Mucosa of rectum (tissue), 2 donors: ENCODE data around the gene AMBN.
A peak's percentile ranks its signal among the peaks of the same experiment; 100 is the strongest.

Experiments
- H3K27ac ChIP-seq, 2 donors: one replicate each; pipeline ENCODE4 v1.7.0; 2013; ENCODE audit warnings: inconsistent platforms in 2 of 2, low read depth in 2 of 2, low read length in 2 of 2
- H3K27me3 ChIP-seq, 2 donors: one replicate each; pipeline ENCODE4 v1.7.0; 2013; ENCODE audit warnings: low read length in 2 of 2; ENCODE audit not compliant: control insufficient read depth in 2 of 2, insufficient read depth in 2 of 2
- H3K36me3 ChIP-seq, 2 donors: one replicate each; pipeline ENCODE4 v1.7.0; 2013; ENCODE audit warnings: low read length in 2 of 2; ENCODE audit not compliant: control insufficient read depth in 2 of 2, insufficient read depth in 2 of 2
- H3K4me1 ChIP-seq, 2 donors: one replicate each; pipeline ENCODE4 v1.7.0; 2013; ENCODE audit warnings: low read length in 2 of 2, mild to moderate bottlenecking in 1 of 2; ENCODE audit not compliant: control insufficient read depth in 2 of 2, insufficient read depth in 2 of 2
- H3K4me3 ChIP-seq, 2 donors: one replicate each; pipeline ENCODE4 v1.7.0; 2013; ENCODE audit warnings: low read length in 2 of 2
- H3K9ac ChIP-seq, 2 donors: one replicate each; pipeline ENCODE4 v1.7.0; 2013; ENCODE audit warnings: low read length in 2 of 2, low read depth in 1 of 2, mild to moderate bottlenecking in 1 of 2
- H3K9me3 ChIP-seq, 2 donors: one replicate each; pipeline ENCODE4 v1.7.0; 2013; ENCODE audit warnings: low read length in 2 of 2; ENCODE audit not compliant: control insufficient read depth in 2 of 2
- donor health status: healthy.
- donor health status: Normal muscosa, but diverticular disease.

The AMBN gene

GRCh38 chr4:70606459-70606858, 14.4 kb downstream of the AMBN start:
- H3K27me3 ChIP-seq: no peaks in the 10 kb centered on the region
- no peak overlapping the region for H3K27ac ChIP-seq
- H3K36me3 ChIP-seq: no peaks in the 10 kb centered on the region
- H3K4me1 ChIP-seq: no peaks in the 10 kb centered on the region
- H3K9me3 ChIP-seq: no peaks in the 10 kb centered on the region
- no peak overlapping the region for H3K4me3 ChIP-seq
- no peak overlapping the region for H3K9ac ChIP-seq

DNA sequence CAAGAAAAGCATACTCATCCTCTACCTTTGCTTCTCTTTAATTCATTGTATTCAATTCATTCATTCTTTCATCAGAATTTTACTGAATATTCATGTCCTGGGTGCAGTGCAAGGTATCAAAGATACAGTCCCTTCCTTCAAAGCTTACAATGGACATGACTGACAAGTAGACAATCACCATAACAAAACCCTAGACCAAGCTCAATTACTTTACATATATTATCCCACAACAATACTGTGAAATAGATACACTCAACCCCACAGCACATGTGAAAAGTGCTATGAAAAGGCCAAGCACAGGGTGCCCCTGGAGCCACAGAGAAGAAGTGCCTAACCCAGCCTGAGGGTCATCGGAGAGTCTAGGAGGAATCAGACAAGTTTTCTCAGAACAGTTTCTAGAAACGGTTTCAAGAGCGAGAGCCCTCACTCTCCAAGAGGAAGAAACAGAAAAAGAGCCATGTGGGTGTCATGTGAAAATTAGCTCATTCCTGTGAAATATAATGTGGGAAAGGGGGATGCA, 15.3 kb downstream of the AMBN start:
- H3K27me3 ChIP-seq: no peaks in the 10 kb centered on the region
- H3K4me1 ChIP-seq: no peaks in the 10 kb centered on the region
- H3K4me3 ChIP-seq: no peak overlapping the region
- no peak overlapping the region for H3K27ac ChIP-seq
- H3K36me3 ChIP-seq: no peaks in the 10 kb centered on the region
- H3K9me3 ChIP-seq: no peaks in the 10 kb centered on the region
- H3K9ac ChIP-seq: no peak overlapping the region

DNA sequence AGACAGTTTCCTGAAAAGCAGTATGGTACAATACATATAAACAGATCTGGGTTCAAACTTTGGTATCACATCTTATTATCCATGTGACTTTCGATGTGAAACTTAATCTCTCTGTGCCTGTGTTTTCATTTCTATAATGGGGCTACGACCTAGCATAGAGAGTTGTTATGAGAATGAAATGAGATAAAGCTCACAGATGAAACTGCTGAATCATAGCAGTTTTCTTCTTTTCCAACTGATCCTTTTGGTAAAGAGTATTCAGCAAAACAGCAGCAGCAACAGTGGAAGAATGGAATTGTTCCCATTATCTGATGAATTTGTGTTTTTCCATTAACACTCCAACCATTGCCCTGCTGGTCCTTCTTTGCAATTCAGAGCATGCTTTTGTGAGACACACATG, 16.3 kb downstream of the AMBN start:
- no peak overlapping the region for H3K27ac ChIP-seq
- H3K27me3 ChIP-seq: no peaks in the 10 kb centered on the region
- H3K36me3 ChIP-seq: no peaks in the 10 kb centered on the region
- H3K4me1 ChIP-seq: no peaks in the 10 kb centered on the region
- H3K9ac ChIP-seq: no peak overlapping the region
- H3K9me3 ChIP-seq: no peaks in the 10 kb centered on the region
- no peak overlapping the region for H3K4me3 ChIP-seq

GRCh38 chr4:70613306-70614183, 21.5 kb downstream of the AMBN start:
- Histone ChIP-seq H3K27me3 (no peaks in the 10 kb centered on the region), H3K36me3 (no peaks in the 10 kb centered on the region), H3K27ac (peak overlapping the region; percentile 16 to 45), H3K9me3 (no peaks in the 10 kb centered on the region), H3K4me3 (peak overlapping the region; percentile 53), H3K9ac (peak overlapping the region in 1 of 2 donors; percentile 34), H3K4me1 (no peaks in the 10 kb centered on the region)

DNA sequence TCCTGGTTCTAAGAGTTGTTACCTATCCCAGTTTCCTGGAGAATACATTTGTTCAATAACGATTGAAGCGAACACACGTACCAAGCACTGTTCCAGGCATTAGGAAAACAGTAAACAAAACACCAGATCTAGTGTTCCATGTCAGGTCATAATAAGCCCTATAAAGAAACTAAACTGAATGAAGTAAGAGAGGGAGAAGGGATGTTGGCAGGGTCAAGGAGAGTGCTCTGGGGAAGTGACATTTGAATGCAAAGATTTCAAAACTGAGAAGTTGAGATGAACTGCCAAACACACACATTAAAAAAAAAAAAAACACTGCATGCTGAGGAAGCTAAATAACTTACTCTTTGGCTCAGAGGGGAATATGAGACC, 22.1 kb downstream of the AMBN start:
- Histone ChIP-seq H3K4me3 (peak overlapping the region in 1 of 2 donors; percentile 53), H3K9me3 (no peaks in the 10 kb centered on the region), H3K27ac (peak overlapping the region; percentile 16 to 45), H3K27me3 (no peaks in the 10 kb centered on the region), H3K9ac (peak overlapping the region in 1 of 2 donors; percentile 11), H3K4me1 (no peaks in the 10 kb centered on the region), H3K36me3 (no peaks in the 10 kb centered on the region)

- Histone ChIP-seq H3K4me1 (no peaks in the 10 kb centered on the region), H3K27ac (no peak overlapping the region), H3K36me3 (no peaks in the 10 kb centered on the region), H3K4me3 (no peak overlapping the region), H3K9ac (no peak overlapping the region), H3K9me3 (no peaks in the 10 kb centered on the region), H3K27me3 (no peaks in the 10 kb centered on the region)
Observed at GRCh38 chr4:70619288-70619687, 27.2 kb downstream of the AMBN start.

DNA sequence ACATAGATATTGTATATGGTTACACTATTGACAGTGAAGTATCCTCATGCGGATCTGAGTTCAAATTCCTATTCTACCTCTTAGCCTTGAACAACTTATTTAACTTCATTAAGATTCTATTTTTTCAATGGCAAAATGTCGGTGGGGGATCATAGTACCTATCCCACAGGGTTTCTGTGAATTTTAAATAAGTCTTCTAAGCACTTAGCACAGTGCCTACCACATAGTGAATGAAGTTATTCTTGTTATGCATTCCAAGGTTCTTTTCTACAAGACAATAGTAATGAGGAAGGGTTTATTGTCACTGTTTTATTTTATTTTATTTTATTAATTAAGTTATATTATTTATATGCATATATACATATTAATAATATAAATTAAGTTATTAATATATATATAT, 27.7 kb downstream of the AMBN start:
- Histone ChIP-seq H3K9me3 (no peaks in the 10 kb centered on the region), H3K9ac (no peak overlapping the region), H3K4me1 (no peaks in the 10 kb centered on the region), H3K27me3 (no peaks in the 10 kb centered on the region), H3K36me3 (no peaks in the 10 kb centered on the region), H3K4me3 (no peak overlapping the region), H3K27ac (no peak overlapping the region)

GRCh38 chr4:70623323-70623722, 31.3 kb downstream of the AMBN start:
- Histone ChIP-seq H3K27me3 (no peaks in the 10 kb centered on the region), H3K4me3 (no peak overlapping the region), H3K36me3 (no peaks in the 10 kb centered on the region), H3K9ac (no peak overlapping the region), H3K9me3 (no peaks in the 10 kb centered on the region), H3K4me1 (no peaks in the 10 kb centered on the region), H3K27ac (no peak overlapping the region)

DNA sequence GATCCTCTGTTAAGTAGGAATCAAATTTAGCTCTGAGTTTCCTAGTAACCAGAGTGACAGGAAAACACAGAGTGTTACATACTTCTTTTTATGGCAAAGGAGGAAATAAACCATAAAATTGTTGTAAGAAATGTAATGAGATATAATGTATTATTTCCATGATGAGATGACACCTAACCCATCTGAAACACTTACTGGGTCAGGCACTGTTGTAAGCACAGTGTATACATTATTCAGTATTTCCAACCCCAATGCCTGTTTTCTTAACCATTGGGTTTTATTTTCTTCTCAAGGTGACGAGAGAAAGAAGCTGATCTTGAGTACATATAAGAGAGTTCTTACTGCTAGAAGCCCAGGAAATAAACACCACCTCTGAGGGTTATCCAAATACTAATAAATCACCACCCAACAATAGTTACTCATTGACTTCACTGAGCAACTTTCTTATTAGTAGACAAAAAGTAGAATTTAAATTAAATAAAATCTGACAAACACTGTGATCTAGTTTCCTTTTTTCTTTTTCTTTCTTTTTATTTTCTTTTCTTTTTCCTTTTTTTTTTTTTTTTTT, 32.3 kb downstream of the AMBN start:
- H3K4me1 ChIP-seq: no peaks in the 10 kb centered on the region
- no peaks in the 10 kb centered on the region for H3K27me3 ChIP-seq
- H3K4me3 ChIP-seq: no peak overlapping the region
- no peaks in the 10 kb centered on the region for H3K36me3 ChIP-seq
- no peak overlapping the region for H3K9ac ChIP-seq
- no peaks in the 10 kb centered on the region for H3K9me3 ChIP-seq
- no peak overlapping the region for H3K27ac ChIP-seq

GRCh38 chr4:70627620-70628019, 35.6 kb downstream of the AMBN start:
- no peak overlapping the region for H3K4me3 ChIP-seq
- no peak overlapping the region for H3K27ac ChIP-seq
- no peaks in the 10 kb centered on the region for H3K4me1 ChIP-seq
- H3K9ac ChIP-seq: no peak overlapping the region
- no peaks in the 10 kb centered on the region for H3K27me3 ChIP-seq
- no peaks in the 10 kb centered on the region for H3K9me3 ChIP-seq
- no peaks in the 10 kb centered on the region for H3K36me3 ChIP-seq
